Spleen (tissue), 7 donors: Measurements from ENCODE around the gene SAA2.

Experiments
- CTCF ChIP-seq, 11 experiments: fragments of 200-600 bp in 7 of 11; fragments of 450-650 bp in 4 of 11; sonication (generic) in 4 of 11; IDR thresholded peaks in 8 of 11; conservative IDR thresholded peaks in 3 of 11; 1 replicate in 7 of 11; 2 replicates in 4 of 11; pipeline versions ENCODE4 v1.4.0 to v1.8.0; 2016 to 2021; ENCODE audit warnings: antibody characterized with exemption in 11 of 11, inconsistent platforms in 4 of 11, mild to moderate bottlenecking in 1 of 11
- POLR2A ChIP-seq, 3 donors: fragments of 450-650 bp; IDR thresholded peaks; one replicate each; pipeline ENCODE4 v1.5.1; 2017; ENCODE audit warnings: antibody characterized with exemption in 3 of 3, mild to moderate bottlenecking in 1 of 3
- POLR2AphosphoS5 ChIP-seq, 3 donors: sonication (generic); formaldehyde crosslinking; IDR thresholded peaks; one replicate each; pipeline ENCODE4 v1.5.1; 2017; ENCODE audit warnings: antibody characterized with exemption in 3 of 3
- donor health status: DM: no; HTN: no; CAD: no; lungs with moderate emphysema.
- donor health status: DM: no; HTN: no; CAD: no.
- donor health status: DM: no; HTN: no; CAD: no.

DNA sequence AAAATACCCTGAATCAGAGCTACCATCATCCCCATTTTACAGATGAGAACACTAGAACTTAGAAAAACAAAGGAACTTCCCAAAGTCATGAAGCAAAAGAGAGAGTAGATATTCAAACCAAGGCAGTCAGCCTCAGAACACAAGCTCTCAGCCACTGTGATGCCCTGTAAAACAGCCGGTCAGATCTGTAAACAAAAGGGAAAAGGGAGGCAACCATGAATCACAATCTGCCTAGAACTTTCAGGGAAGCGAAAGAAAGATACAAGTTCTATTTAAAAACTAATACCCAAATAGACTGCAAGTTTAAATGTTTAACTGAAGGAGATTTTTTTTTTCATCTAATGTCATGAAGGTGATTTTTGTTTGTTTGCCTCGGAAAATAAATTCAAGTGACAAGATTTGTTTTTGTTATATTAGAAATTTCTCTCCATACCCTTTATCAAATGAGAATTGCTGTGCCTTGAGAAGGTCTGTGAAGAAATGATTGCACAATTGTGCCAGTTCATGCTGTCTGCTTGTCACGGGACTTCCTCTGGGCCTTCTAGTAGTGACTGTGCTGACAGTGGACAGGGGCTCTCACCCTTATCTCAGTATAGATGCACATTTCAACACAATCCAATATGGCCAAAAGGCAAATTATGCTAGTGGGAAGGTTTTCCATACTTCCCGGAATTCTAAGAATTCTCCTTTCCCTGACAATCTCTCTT lies 29.2 kb upstream of the SAA2 start:
- TF ChIP-seq POLR2A (IDR thresholded peaks at IDR 0.05) (no peak), CTCF (IDR thresholded peaks at IDR 0.05 in 8 of 11, conservative IDR thresholded peaks at IDR 0.05 in 3 of 11) (no peak), POLR2AphosphoS5 (IDR thresholded peaks at IDR 0.05) (no peak)
